Lung microvascular endothelial cell (primary cell): ENCODE data around the gene GRID2IP. TPM values are rescaled to one million over a fixed set of nuclear protein-coding genes. Genes with fewer than 3 reads are reported as not detected.

Experiments
- DNase-seq, 2 donors: peaks; one replicate each; pipeline versions ENCODE4 v3.0.0 to v3.0.0-alpha.2; 2010; ENCODE audit warnings: low read depth in 2 of 2
- total RNA-seq: library from RNA; depleted of rRNA; stranded (reverse); fragments of >200 nt; gene quantifications from 2 replicates; pipeline ENCODE4 v1.2.1, GENCODE V29; 2014

GRID2IP gene
- total RNA-seq, 1 donor from 2014 or later: under 0.01 TPM

GRCh38 chr7:6563936-6564770, 12.9 kb upstream of the GRID2IP start:
- no peak for DNase-seq

GRCh38 chr7:6562106-6562505, 10.8 kb upstream of the GRID2IP start:
- DNase-seq: no peak

GRCh38 chr7:6559896-6560295, 8.6 kb upstream of the GRID2IP start:
- no peak for DNase-seq

GRCh38 chr7:6558837-6559236, 7.6 kb upstream of the GRID2IP start:
- DNase-seq: peak; percentile 17 to 37

- DNase-seq: no peak
Measured at GRCh38 chr7:6556196-6556595, 4.9 kb upstream of the GRID2IP start.

GRCh38 chr7:6554848-6555247, 3.6 kb upstream of the GRID2IP start:
- DNase-seq: no peak

- DNase-seq: no peak
Measured at GRCh38 chr7:6553448-6554044, 2.3 kb upstream of the GRID2IP start.

GRCh38 chr7:6547400-6547799, 3.9 kb downstream of the GRID2IP start:
- DNase-seq: no peak

GRCh38 chr7:6546498-6547251, 4.6 kb downstream of the GRID2IP start:
- DNase-seq: no peak

- no peak for DNase-seq
Measured at GRCh38 chr7:6545398-6546126, 5.7 kb downstream of the GRID2IP start.

GRCh38 chr7:6542368-6542767, 8.9 kb downstream of the GRID2IP start:
- DNase-seq: no peak

GRCh38 chr7:6536262-6537260, 14.7 kb downstream of the GRID2IP start:
- DNase-seq: peak in 1 of 2 donors; percentile 35

- DNase-seq: peak; percentile 46 to 65
Measured at GRCh38 chr7:6533893-6534495, 17.3 kb downstream of the GRID2IP start.

- no peak for DNase-seq
Measured at GRCh38 chr7:6532516-6532915, 18.7 kb downstream of the GRID2IP start.

GRCh38 chr7:6531492-6532279, 19.6 kb downstream of the GRID2IP start:
- DNase-seq: no peak

GRCh38 chr7:6530626-6531491, 20.4 kb downstream of the GRID2IP start:
- no peak for DNase-seq

- no peak for DNase-seq
Measured at GRCh38 chr7:6529643-6530042, 21.6 kb downstream of the GRID2IP start.
